Thymus (tissue), 11 donors: Measurements from ENCODE around the gene METTL1. TPM values are rescaled to one million over a fixed set of nuclear protein-coding genes. Genes with fewer than 3 reads are reported as not detected.

Experiments used
- DNase-seq, 9 donors: peaks; one replicate each; pipeline ENCODE4 v3.0.0-alpha.2; 2013; ENCODE audit warnings: low spot score in 9 of 9, low read depth in 6 of 9, missing footprints in 1 of 9
- H3K27ac ChIP-seq, 2 donors: one replicate each; pipeline ENCODE4 v1.5.1; 2013; ENCODE audit warnings: control low read depth in 1 of 2, low read depth in 1 of 2, low read length in 1 of 2, mild to moderate bottlenecking in 1 of 2, moderate library complexity in 1 of 2
- H3K27me3 ChIP-seq, 2 donors: one replicate each; pipeline ENCODE4 v1.5.1; 2013; ENCODE audit warnings: low read length in 1 of 2; ENCODE audit not compliant: control insufficient read depth in 2 of 2, insufficient read depth in 1 of 2
- H3K36me3 ChIP-seq, 2 donors: one replicate each; pipeline ENCODE4 v1.5.1; 2013; ENCODE audit warnings: low read length in 1 of 2, mild to moderate bottlenecking in 1 of 2, moderate library complexity in 1 of 2; ENCODE audit not compliant: control insufficient read depth in 2 of 2, insufficient read depth in 2 of 2
- H3K4me1 ChIP-seq, 2 donors: one replicate each; pipeline ENCODE4 v1.5.1; 2013; ENCODE audit warnings: low read length in 2 of 2; ENCODE audit not compliant: control insufficient read depth in 2 of 2, insufficient read depth in 2 of 2
- H3K4me3 ChIP-seq, 2 donors: one replicate each; pipeline ENCODE4 v1.5.1; 2013; ENCODE audit warnings: low read length in 2 of 2, control low read depth in 1 of 2, mild to moderate bottlenecking in 1 of 2
- H3K9me3 ChIP-seq, 2 donors: one replicate each; pipeline ENCODE4 v1.5.1; 2013; ENCODE audit warnings: low read length in 1 of 2, mild to moderate bottlenecking in 1 of 2; ENCODE audit not compliant: control insufficient read depth in 2 of 2, insufficient read depth in 1 of 2
- WGBS: extraction: QIAGEN DNeasy Blood & Tissue Kit; methylation state at CpG from one replicate; pipeline ENCODE4 v1.1.7; 2013; 5-methylcytosine and 5-hydroxymethylcytosine counted together
- polyA plus RNA-seq: library from polyadenylated mRNA; stranded (reverse); fragments of 200-250 nt; gene quantifications from one replicate; pipeline ENCODE4 v1.2.3, GENCODE V29; 2013
- total RNA-seq: library from RNA; stranded (reverse); fragments of 120-200 nt; gene quantifications from one replicate; pipeline ENCODE4 v1.2.4, GENCODE V29; 2013
- donor health status: healthy.

The METTL1 gene
- total and polyA plus RNA-seq, 2 donors = 10.6 to 12.9 TPM

GRCh38 chr12:57739914-57740538, 31.9 kb downstream of the METTL1 start:
- H3K9me3 ChIP-seq = no peaks in the 10 kb centered on the region
- peaks cover 0 to 24% of the 10 kb centered on the region in 2 donors for H3K27me3 ChIP-seq
- no peak overlapping the region for H3K4me3 ChIP-seq
- no peak overlapping the region for H3K27ac ChIP-seq
- H3K4me1 ChIP-seq = peaks cover 29 to 52% of the 10 kb centered on the region in 2 donors
- no peak for DNase-seq
- 91% methylated on average over 10 of the region's 10 CpGs for WGBS
- H3K36me3 ChIP-seq = peaks cover 13 to 27% of the 10 kb centered on the region in 2 donors

GRCh38 chr12:57739387-57739786, 32.5 kb downstream of the METTL1 start:
- no peak for DNase-seq
- peaks cover 0 to 24% of the 10 kb centered on the region in 2 donors for H3K27me3 ChIP-seq
- H3K4me1 ChIP-seq = peaks cover 26 to 48% of the 10 kb centered on the region in 2 donors
- no peak overlapping the region for H3K4me3 ChIP-seq
- H3K9me3 ChIP-seq = no peaks in the 10 kb centered on the region
- peaks cover 18 to 34% of the 10 kb centered on the region in 2 donors for H3K36me3 ChIP-seq
- WGBS = 89% methylated on average over 7 of the region's 7 CpGs
- no peak overlapping the region for H3K27ac ChIP-seq

DNA sequence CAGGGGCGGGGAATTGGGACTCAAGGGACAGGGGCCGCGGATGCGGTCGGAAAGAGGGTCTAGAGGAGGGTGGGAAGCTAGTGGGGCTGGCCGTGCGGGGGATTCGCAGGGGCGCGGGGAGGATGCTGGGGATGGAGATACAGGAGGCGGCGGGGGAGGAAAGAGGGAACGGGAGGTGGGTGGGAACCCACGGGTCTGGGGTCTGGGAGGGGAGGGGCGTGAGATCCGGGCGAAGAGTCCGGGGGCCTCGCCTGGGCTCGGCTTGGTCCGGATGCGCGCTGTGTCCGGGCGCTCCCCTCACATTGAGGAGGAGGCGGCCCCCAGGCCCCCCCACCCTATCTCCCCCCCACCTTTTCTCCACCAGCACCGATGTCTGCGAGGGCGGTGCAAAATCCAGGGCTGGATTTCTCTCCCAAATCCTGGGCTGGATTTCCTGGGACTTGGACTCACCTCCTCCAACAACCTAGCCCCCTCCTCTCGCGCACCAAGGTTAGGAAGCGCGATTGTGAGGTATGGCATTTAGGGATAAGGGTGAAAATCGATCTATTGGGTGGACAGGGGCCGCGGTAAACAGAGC, 33.2 kb downstream of the METTL1 start, which contains the start of gene AGAP2:
AGAP2 (minus strand) TSS at position 82 of the 577 bp plus-strand sequence. CDS start 496 bp downstream, outside the sequence.
- peaks cover 24 to 40% of the 10 kb centered on the region in 2 donors for H3K36me3 ChIP-seq
- no peak within 1 kb of the TSS for H3K4me3 ChIP-seq
- H3K27ac ChIP-seq = no peak within 1 kb of the TSS
- no peaks in the 10 kb centered on the region for H3K9me3 ChIP-seq
- peaks cover 22 to 42% of the 10 kb centered on the region in 2 donors for H3K4me1 ChIP-seq
- peaks cover 0 to 22% of the 10 kb centered on the region in 2 donors for H3K27me3 ChIP-seq
- 89% methylated on average over 36 of the region's 36 CpGs for WGBS
- DNase-seq = no peak

- Histone ChIP-seq H3K9me3 (no peaks in the 10 kb centered on the region), H3K27me3 (peaks cover 0 to 22% of the 10 kb centered on the region in 2 donors), H3K27ac (no peak overlapping the region), H3K4me3 (no peak overlapping the region), H3K4me1 (peaks cover 22 to 42% of the 10 kb centered on the region in 2 donors), H3K36me3 (peaks cover 30 to 50% of the 10 kb centered on the region in 2 donors)
- WGBS = 94% methylated on average over 110 of the region's 110 CpGs
- DNase-seq = no peak
Observed at GRCh38 chr12:57737467-57738460, 34.1 kb downstream of the METTL1 start.

DNA sequence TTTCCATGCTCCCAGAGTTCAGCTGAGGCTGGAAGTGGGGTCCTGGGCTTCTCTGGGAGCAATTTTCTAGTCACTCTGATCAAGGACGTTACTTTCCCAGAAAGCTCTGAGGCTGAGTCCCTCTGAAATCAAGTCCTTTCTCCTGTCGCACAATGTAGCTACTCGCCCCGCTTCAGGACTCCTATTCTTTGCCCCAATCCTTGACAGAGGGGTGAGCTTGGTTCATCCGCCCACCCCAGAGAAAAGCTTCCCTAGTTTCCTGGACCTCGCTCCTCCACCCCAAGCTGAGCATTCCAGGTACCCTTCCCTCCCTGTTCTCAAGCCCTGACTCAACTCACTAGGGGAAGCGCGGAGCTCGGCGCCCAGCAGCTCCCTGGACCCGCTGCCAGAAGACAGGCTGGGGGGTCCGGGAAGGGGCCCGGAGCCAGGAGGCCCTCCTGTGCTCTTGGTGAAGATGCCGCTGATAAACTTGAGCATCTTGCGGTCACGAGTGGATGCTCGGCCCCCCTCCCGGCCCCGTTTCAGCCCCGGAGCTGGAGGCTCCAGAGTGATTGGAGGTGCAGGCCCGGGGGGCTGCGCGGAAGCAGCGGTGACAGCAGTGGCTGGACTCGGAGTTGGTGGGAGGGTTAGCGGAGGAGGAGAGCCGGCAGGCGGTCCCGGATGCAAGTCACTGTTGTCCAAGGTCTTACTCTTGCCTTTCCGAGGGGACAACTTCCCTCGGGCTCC, 35.0 kb downstream of the METTL1 start:
- 92% methylated on average over 31 of the region's 31 CpGs for WGBS
- H3K27me3 ChIP-seq = peaks cover 0 to 22% of the 10 kb centered on the region in 2 donors
- H3K4me3 ChIP-seq = no peak overlapping the region

DNA sequence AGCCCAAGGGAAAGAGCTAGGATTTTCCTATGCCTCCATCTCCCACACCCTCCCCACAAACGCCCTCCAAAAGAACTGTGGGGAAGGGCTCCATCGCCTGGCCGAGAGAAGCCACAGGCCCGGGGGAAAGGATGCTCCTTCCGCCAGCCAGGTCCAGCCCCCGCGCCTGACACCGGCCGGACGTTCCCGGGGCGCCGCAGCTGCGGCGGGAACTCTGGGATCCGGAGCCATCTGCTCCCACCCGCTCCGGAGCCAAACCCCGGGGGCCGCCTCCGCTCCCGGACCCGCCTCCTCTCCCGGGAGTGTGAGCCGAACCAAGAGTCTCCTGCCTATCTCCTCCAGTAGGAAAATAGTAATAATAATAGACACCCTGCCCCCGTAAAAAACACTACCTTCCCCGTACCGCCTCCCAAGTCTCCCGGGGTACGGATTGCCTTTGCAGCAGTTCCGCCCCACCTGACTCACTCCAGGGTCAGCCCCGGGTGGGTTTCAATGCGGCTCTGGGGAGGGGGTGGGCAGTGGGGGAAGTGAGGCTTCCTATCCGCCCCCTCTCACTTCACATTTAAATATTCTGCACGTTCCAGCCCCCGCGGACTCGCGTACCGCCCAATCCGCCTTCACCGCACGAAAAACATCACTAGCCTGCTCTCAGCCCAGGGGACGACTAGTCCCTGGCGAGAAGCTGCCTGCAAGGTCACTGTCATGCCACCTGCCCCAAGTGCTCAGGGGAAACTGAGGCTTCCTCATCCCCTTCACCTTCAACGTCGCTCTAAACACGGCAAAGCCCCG, 35.8 kb downstream of the METTL1 start:
- DNase-seq = no peak
- WGBS = 95% methylated on average over 49 of the region's 49 CpGs

More for the DNA sequence above, 35.0 kb downstream of the METTL1 start:
- H3K9me3 ChIP-seq = no peaks in the 10 kb centered on the region
- no peak overlapping the region for H3K27ac ChIP-seq
- DNase-seq = no peak
- peaks cover 17 to 35% of the 10 kb centered on the region in 2 donors for H3K4me1 ChIP-seq
- H3K36me3 ChIP-seq = peaks cover 39 to 58% of the 10 kb centered on the region in 2 donors

GRCh38 chr12:57735198-57735855, 36.6 kb downstream of the METTL1 start:
- Histone ChIP-seq H3K27me3 (peaks cover 0 to 22% of the 10 kb centered on the region in 2 donors), H3K4me1 (peaks cover 5 to 19% of the 10 kb centered on the region in 2 donors), H3K36me3 (peaks cover 54 to 74% of the 10 kb centered on the region in 2 donors), H3K4me3 (no peak overlapping the region), H3K27ac (no peak overlapping the region), H3K9me3 (no peaks in the 10 kb centered on the region)
- whole genome bisulfite sequencing = 89% methylated on average over 8 of the region's 8 CpGs
- DNase-seq = no peak

More for the DNA sequence above, 35.8 kb downstream of the METTL1 start:
- Histone ChIP-seq H3K27me3 (peaks cover 0 to 22% of the 10 kb centered on the region in 2 donors), H3K4me3 (no peak overlapping the region), H3K9me3 (no peaks in the 10 kb centered on the region), H3K27ac (no peak overlapping the region), H3K36me3 (peaks cover 46 to 66% of the 10 kb centered on the region in 2 donors), H3K4me1 (peaks cover 13 to 27% of the 10 kb centered on the region in 2 donors)
